Mesodermal cell (in vitro differentiated cells): ENCODE results near the gene NRL.

Experiments used
- H3K27ac ChIP-seq: 2 replicates; pipeline ENCODE4 v1.7.0; 2013; ENCODE audit warnings: mild to moderate bottlenecking, low read depth, low read length, moderate library complexity; ENCODE audit not compliant: severe bottlenecking
- H3K36me3 ChIP-seq: 2 replicates; pipeline ENCODE4 v1.7.1; 2013; ENCODE audit warnings: mild to moderate bottlenecking, low read length, moderate library complexity; ENCODE audit not compliant: control insufficient read depth, insufficient read depth
- H3K4me1 ChIP-seq: one replicate; pipeline ENCODE4 v1.7.1; 2013; ENCODE audit warnings: mild to moderate bottlenecking, low read length; ENCODE audit not compliant: insufficient read depth, control insufficient read depth, poor library complexity, severe bottlenecking
- H3K4me3 ChIP-seq: 2 replicates; pipeline ENCODE4 v1.7.0; 2013; ENCODE audit warnings: low read length, control low read depth, mild to moderate bottlenecking; ENCODE audit not compliant: insufficient read depth, poor library complexity, severe bottlenecking; ENCODE audit errors: extremely low read depth
- H3K9me3 ChIP-seq: 2 replicates; pipeline ENCODE4 v1.7.1; 2013; ENCODE audit warnings: mild to moderate bottlenecking, low read length, moderate library complexity; ENCODE audit not compliant: control insufficient read depth
- WGBS, 2 experiments: methylation state at CpG; one replicate each; pipeline ENCODE4 v1.1.5; 2013; ENCODE audit warnings: missing lambda C conversion rate in 2 of 2; ENCODE audit not compliant: insufficient coverage in 2 of 2; 5-methylcytosine and 5-hydroxymethylcytosine counted together

The NRL gene

GRCh38 chr14:24062216-24062980, 52.4 kb downstream of the NRL start:
- H3K36me3 ChIP-seq: no peaks in the 10 kb centered on the region
- no peak overlapping the region for H3K27ac ChIP-seq
- no peaks in the 10 kb centered on the region for H3K4me1 ChIP-seq
- H3K4me3 ChIP-seq: no peak overlapping the region
- H3K9me3 ChIP-seq: no peaks in the 10 kb centered on the region
- WGBS, 2 experiments: 94% methylated on average over 11 to 12 of the region's 14 CpGs

- Histone ChIP-seq H3K27ac (no peak overlapping the region), H3K9me3 (no peaks in the 10 kb centered on the region), H3K4me3 (no peak overlapping the region), H3K4me1 (no peaks in the 10 kb centered on the region), H3K36me3 (no peaks in the 10 kb centered on the region)
- 92 to 100% methylated on average over 7 of the region's 7 CpGs for WGBS, 2 experiments
Measured at GRCh38 chr14:24060984-24061913, 53.5 kb downstream of the NRL start.

- Histone ChIP-seq H3K4me3 (no peak overlapping the region), H3K36me3 (no peaks in the 10 kb centered on the region), H3K4me1 (no peaks in the 10 kb centered on the region), H3K27ac (no peak overlapping the region), H3K9me3 (no peaks in the 10 kb centered on the region)
- 87 to 93% methylated on average over 9 to 10 of the region's 10 CpGs for WGBS, 2 experiments
Measured at GRCh38 chr14:24060443-24060842, 54.3 kb downstream of the NRL start.

- Histone ChIP-seq H3K4me1 (no peaks in the 10 kb centered on the region), H3K4me3 (no peak overlapping the region)
Measured at GRCh38 chr14:24059841-24060388, 54.8 kb downstream of the NRL start.

GRCh38 chr14:24058951-24059475, 55.7 kb downstream of the NRL start:
- no peaks in the 10 kb centered on the region for H3K36me3 ChIP-seq
- H3K27ac ChIP-seq: no peak overlapping the region
- no peak overlapping the region for H3K4me3 ChIP-seq
- H3K4me1 ChIP-seq: no peaks in the 10 kb centered on the region
- no peaks in the 10 kb centered on the region for H3K9me3 ChIP-seq
- 79 to 85% methylated on average over 4 to 9 of the region's 10 CpGs for WGBS, 2 experiments

More at GRCh38 chr14:24059841-24060388, 54.8 kb downstream of the NRL start:
- Histone ChIP-seq H3K27ac (no peak overlapping the region), H3K9me3 (no peaks in the 10 kb centered on the region), H3K36me3 (no peaks in the 10 kb centered on the region)
- WGBS, 2 experiments: 97% methylated on average over 7 to 16 of the region's 16 CpGs

GRCh38 chr14:24058260-24058950, 56.3 kb downstream of the NRL start:
- WGBS, 2 experiments: 71 to 77% methylated on average over 4 to 5 of the region's 7 CpGs
- Histone ChIP-seq H3K36me3 (no peaks in the 10 kb centered on the region), H3K9me3 (no peaks in the 10 kb centered on the region), H3K4me3 (no peak overlapping the region), H3K27ac (no peak overlapping the region), H3K4me1 (no peaks in the 10 kb centered on the region)

- H3K4me1 ChIP-seq: no peaks in the 10 kb centered on the region
- H3K27ac ChIP-seq: no peak overlapping the region
- H3K36me3 ChIP-seq: no peaks in the 10 kb centered on the region
- H3K9me3 ChIP-seq: no peaks in the 10 kb centered on the region
- no peak overlapping the region for H3K4me3 ChIP-seq
- WGBS, 2 experiments: 75 to 85% methylated on average over 10 to 14 of the region's 14 CpGs
Measured at GRCh38 chr14:24057867-24058259, 56.9 kb downstream of the NRL start.

- H3K27ac ChIP-seq: no peak overlapping the region
- 85 to 100% methylated on average over 1 to 2 of the region's 2 CpGs for WGBS, 2 experiments
Measured at GRCh38 chr14:24057271-24057670, 57.5 kb downstream of the NRL start.

GRCh38 chr14:24056800-24057184, 58.0 kb downstream of the NRL start:
- 79 to 83% methylated on average over 6 of the region's 8 CpGs for WGBS, 2 experiments
- no peaks in the 10 kb centered on the region for H3K9me3 ChIP-seq
- no peaks in the 10 kb centered on the region for H3K36me3 ChIP-seq
- H3K4me1 ChIP-seq: no peaks in the 10 kb centered on the region
- H3K27ac ChIP-seq: no peak overlapping the region
- H3K4me3 ChIP-seq: no peak overlapping the region

More at GRCh38 chr14:24057271-24057670, 57.5 kb downstream of the NRL start:
- Histone ChIP-seq H3K4me1 (no peaks in the 10 kb centered on the region), H3K36me3 (no peaks in the 10 kb centered on the region), H3K4me3 (no peak overlapping the region), H3K9me3 (no peaks in the 10 kb centered on the region)
